Thyroid gland (tissue), 4 donors: ENCODE data around the gene PRPF40A. TPM values are rescaled to one million over a fixed set of nuclear protein-coding genes. Genes with fewer than 3 reads are reported as not detected.

Source experiments
- DNase-seq, 2 donors: peaks; one replicate each; pipeline ENCODE4 v3.0.0-alpha.2; 2019
- H3K27ac ChIP-seq, 3 donors: fragments of 200-600 bp; sonication (generic); 1 replicate in 2 of 3; 2 replicates in 1 of 3; pipeline ENCODE4 v1.5.1; 2016 to 2019; ENCODE audit warnings: mild to moderate bottlenecking in 1 of 3, moderate library complexity in 1 of 3
- H3K27me3 ChIP-seq: fragments of 200-600 bp; sonication (generic); one replicate; pipeline ENCODE4 v1.5.1; 2019
- H3K36me3 ChIP-seq, 2 donors: fragments of 200-600 bp; sonication (generic); one replicate each; pipeline ENCODE4 v1.5.1; 2016 to 2019
- H3K4me1 ChIP-seq, 2 donors: fragments of 200-600 bp; sonication (generic); one replicate each; pipeline ENCODE4 v1.5.1; 2017 to 2019
- H3K4me3 ChIP-seq, 3 donors: fragments of 200-600 bp; sonication (generic); replicated peaks in 1 of 3; 1 replicate in 2 of 3; 2 replicates in 1 of 3; pipeline ENCODE4 v1.5.1; 2016; ENCODE audit warnings: mild to moderate bottlenecking in 1 of 3
- H3K9me3 ChIP-seq: fragments of 200-600 bp; sonication (generic); one replicate; pipeline ENCODE4 v1.5.1; 2017
- POLR2A ChIP-seq, 2 donors: fragments of 450-650 bp; IDR thresholded peaks; one replicate each; pipeline ENCODE4 v1.6.1; 2017; ENCODE audit warnings: antibody characterized with exemption in 2 of 2, mild to moderate bottlenecking in 2 of 2, moderate library complexity in 1 of 2
- WGBS, 2 donors: methylation state at CpG; one replicate each; pipeline ENCODE4 v1.1.5; 2017; 5-methylcytosine and 5-hydroxymethylcytosine counted together
- intact Hi-C: fragments of 100-400 bp; cut with DNase I; formaldehyde crosslinking; loops from one replicate; pipeline ENCODE4 v1.15.1; 2023
- total RNA-seq, 4 donors: library from RNA; depleted of rRNA; stranded (reverse); fragments of >200 nt; gene quantifications; one replicate each; pipeline ENCODE4 v1.2.3, GENCODE V29; 2016
- TF ChIP-seq, protein P1 (sequence below), 6 experiments: fragments of 200-600 bp in 3 of 6; fragments of 450-650 bp in 3 of 6; sonication (generic) in 3 of 6; IDR thresholded peaks; one replicate each; pipeline ENCODE4 v1.5.1; 2016 to 2019; ENCODE audit warnings: antibody characterized with exemption in 6 of 6, mild to moderate bottlenecking in 2 of 6, inconsistent platforms in 1 of 6, moderate library complexity in 1 of 6

PRPF40A gene
- total RNA-seq, 4 donors from 2014 or later = 86.8 to 147 (median 102) TPM

DNA sequence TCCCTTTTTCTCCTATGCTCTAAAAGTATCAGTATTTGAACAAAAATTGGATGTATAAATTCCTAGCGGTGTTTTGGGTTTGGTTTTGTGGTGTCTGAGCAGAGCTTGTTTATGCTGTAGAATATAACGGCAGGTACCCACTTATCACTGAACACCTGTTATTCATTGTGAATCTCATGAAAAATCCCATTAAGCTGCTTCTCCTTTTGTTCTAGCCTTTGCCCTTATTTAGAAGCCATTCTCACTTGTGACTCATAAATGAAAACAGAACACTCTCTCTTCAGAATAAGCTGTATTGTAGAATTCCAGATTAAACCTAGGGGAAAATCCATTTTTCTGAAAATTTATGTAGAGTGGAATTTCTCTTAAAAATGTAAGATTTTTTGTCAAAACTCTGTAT, 104.0 kb downstream of the PRPF40A start:
- Histone ChIP-seq H3K9me3 (no peaks in the 10 kb centered on the region), H3K27ac (no peak overlapping the region), H3K4me1 (peaks cover 0 to 14% of the 10 kb centered on the region in 2 donors), H3K27me3 (no peaks in the 10 kb centered on the region), H3K36me3 (peaks cover 0 to 4% of the 10 kb centered on the region in 2 donors), H3K4me3 (no peak overlapping the region)
- TF ChIP-seq, protein P1, sequence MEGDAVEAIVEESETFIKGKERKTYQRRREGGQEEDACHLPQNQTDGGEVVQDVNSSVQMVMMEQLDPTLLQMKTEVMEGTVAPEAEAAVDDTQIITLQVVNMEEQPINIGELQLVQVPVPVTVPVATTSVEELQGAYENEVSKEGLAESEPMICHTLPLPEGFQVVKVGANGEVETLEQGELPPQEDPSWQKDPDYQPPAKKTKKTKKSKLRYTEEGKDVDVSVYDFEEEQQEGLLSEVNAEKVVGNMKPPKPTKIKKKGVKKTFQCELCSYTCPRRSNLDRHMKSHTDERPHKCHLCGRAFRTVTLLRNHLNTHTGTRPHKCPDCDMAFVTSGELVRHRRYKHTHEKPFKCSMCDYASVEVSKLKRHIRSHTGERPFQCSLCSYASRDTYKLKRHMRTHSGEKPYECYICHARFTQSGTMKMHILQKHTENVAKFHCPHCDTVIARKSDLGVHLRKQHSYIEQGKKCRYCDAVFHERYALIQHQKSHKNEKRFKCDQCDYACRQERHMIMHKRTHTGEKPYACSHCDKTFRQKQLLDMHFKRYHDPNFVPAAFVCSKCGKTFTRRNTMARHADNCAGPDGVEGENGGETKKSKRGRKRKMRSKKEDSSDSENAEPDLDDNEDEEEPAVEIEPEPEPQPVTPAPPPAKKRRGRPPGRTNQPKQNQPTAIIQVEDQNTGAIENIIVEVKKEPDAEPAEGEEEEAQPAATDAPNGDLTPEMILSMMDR (IDR thresholded peaks at IDR 0.05) = no peak
- TF ChIP-seq POLR2A (IDR thresholded peaks at IDR 0.05) = no peak
- 92 to 94% methylated on average over 2 of the region's 2 CpGs for WGBS, 2 donors
- DNase-seq = no peak
- intact Hi-C loops = no loop called here

DNA sequence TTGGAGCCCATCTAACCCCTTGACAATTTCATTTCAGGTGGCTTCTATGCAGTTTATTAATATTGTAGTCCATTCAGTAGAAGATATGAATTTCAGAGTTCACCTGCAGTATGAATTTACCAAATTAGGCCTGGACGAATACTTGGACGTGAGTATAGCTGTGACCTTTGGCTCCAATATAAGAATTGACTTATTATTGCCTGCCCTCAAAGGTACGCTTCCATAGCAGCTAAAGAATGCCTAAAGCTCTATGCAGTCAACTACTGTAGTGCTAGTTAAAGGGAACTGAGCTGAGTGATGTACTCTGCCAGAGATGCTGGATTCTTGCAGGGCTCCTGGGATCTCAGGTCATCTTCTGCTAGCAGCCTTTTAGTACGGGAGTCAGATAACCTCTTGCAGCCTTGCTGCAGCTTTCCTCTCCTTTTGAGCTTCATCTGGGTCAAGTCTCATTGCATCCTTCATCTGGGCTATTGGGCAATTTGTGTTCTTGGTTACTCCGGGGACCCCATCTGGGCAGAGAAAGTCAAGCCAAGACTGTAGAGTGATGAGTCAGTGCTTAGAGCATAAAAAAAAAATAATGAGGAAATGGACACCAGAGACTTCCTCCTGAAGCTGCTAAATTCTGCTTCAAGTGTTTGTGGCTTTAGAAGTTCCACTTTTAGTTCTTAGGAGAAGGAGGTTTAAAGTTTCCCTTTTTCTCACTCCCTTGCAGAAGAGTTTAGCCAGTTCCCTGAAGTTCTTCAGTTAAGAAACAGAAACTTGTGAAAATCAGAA, 105.6 kb downstream of the PRPF40A start:
- 80 to 84% methylated on average over 5 of the region's 5 CpGs for WGBS, 2 donors
- intact Hi-C loops = no loop called here
- TF ChIP-seq, protein P1 (IDR thresholded peaks at IDR 0.05) = no peak
- TF ChIP-seq POLR2A (IDR thresholded peaks at IDR 0.05) = no peak
- no peak overlapping the region for H3K4me3 ChIP-seq
- H3K27ac ChIP-seq = peak overlapping the region in 2 of 3 donors; percentile 15
- peaks cover 0 to 9% of the 10 kb centered on the region in 2 donors for H3K4me1 ChIP-seq
- DNase-seq = peak in 1 of 2 donors; percentile 7
- no peaks in the 10 kb centered on the region for H3K27me3 ChIP-seq
- H3K9me3 ChIP-seq = no peaks in the 10 kb centered on the region
- peaks cover 0 to 4% of the 10 kb centered on the region in 2 donors for H3K36me3 ChIP-seq

DNA sequence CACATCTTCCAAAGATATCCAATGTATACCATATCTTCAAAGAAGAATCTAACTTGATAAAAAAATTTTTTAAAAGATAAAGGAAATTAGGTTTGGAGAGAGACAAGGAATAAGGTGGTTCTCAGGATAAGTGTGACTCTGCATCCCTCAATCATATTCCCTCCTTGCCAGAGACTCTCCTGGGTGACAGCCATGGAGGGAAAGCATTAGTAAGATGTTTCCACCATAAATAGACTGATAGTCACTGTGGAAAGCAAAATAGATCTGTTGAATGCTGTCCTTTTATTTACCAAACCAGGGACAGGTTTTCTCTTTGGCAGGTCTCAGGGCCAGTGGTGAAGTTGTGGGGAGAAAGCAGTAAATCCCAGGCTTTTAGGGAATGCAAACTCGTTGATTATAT, 107.6 kb downstream of the PRPF40A start:
- Histone ChIP-seq H3K27ac (no peak overlapping the region), H3K4me1 (peaks cover 0 to 8% of the 10 kb centered on the region in 2 donors), H3K27me3 (no peaks in the 10 kb centered on the region), H3K36me3 (no peaks in the 10 kb centered on the region), H3K4me3 (no peak overlapping the region), H3K9me3 (no peaks in the 10 kb centered on the region)
- intact Hi-C loops = no loop called here
- 38 to 94% methylated on average over 1 of the region's 1 CpG for WGBS, 2 donors
- DNase-seq = no peak
- TF ChIP-seq POLR2A (IDR thresholded peaks at IDR 0.05) = no peak
- TF ChIP-seq, protein P1 (IDR thresholded peaks at IDR 0.05) = no peak

DNA sequence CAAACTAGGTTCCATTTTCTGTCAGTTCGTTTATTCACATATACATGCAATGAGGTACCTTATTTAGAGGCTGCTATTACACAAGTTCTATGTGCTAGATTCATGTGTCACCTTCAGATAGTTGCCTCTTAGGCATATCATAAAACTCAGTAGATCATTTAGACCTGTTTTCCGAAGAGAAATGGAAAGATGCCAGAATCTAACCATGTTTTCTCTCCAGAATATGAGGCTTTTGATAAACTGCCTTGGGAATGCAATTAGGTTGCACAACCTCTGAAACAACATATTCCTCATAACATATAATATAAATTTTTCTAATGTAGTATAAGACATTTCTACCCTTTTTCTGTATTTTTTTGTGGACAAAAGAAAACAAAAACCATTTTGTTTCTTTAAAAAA, 108.1 kb downstream of the PRPF40A start:
- no peak overlapping the region for H3K27ac ChIP-seq
- H3K4me1 ChIP-seq = peaks cover 0 to 8% of the 10 kb centered on the region in 2 donors
- intact Hi-C loops = no loop called here
- H3K9me3 ChIP-seq = no peaks in the 10 kb centered on the region
- DNase-seq = no peak
- H3K36me3 ChIP-seq = no peaks in the 10 kb centered on the region
- TF ChIP-seq, protein P1 (IDR thresholded peaks at IDR 0.05) = no peak
- no peak for TF ChIP-seq POLR2A (IDR thresholded peaks at IDR 0.05)
- no peaks in the 10 kb centered on the region for H3K27me3 ChIP-seq
- 87 to 89% methylated on average over 2 of the region's 2 CpGs for WGBS, 2 donors
- no peak overlapping the region for H3K4me3 ChIP-seq

DNA sequence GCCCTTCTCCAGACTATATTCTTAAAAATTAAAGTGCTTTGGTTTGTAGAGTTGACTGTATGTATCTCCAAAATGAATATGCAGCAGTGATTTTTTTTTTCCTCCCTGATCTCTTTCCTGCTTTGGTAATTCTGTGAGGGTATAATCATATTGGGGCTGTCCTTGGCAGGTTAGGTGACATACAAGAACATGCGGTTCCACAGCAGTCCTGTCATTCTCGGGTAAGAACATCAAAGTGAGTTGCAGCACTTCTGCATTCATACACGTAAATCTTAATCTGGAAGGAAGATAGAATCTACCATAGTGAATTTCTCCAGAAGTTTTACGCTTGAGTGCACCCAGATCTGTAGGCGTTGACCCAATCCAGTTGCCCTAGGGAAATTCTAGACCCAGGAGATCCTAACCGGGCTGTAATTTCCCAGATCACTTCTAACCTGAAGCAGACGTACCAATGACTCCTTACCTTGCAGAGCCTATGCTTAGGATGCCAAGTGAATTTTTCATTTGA, 109.4 kb downstream of the PRPF40A start:
- H3K27me3 ChIP-seq = no peaks in the 10 kb centered on the region
- WGBS, 2 donors = 91 to 94% methylated on average over 7 of the region's 7 CpGs
- intact Hi-C loops = no loop called here
- no peak overlapping the region for H3K27ac ChIP-seq
- no peaks in the 10 kb centered on the region for H3K9me3 ChIP-seq
- H3K4me1 ChIP-seq = peaks cover 0 to 8% of the 10 kb centered on the region in 2 donors
- no peak for TF ChIP-seq POLR2A (IDR thresholded peaks at IDR 0.05)
- TF ChIP-seq, protein P1 (IDR thresholded peaks at IDR 0.05) = no peak
- H3K36me3 ChIP-seq = no peaks in the 10 kb centered on the region
- DNase-seq = no peak
- no peak overlapping the region for H3K4me3 ChIP-seq
